A549 (cell line): ENCODE measurements around the gene SMIM7. TPM values are rescaled to one million over a fixed set of nuclear protein-coding genes. Genes with fewer than 3 reads are reported as not detected.

Experiments used
- ATAC-seq, 2 experiments: fragments of 200-7000 bp in 1 of 2; fragments of >200 bp in 1 of 2; cut with Nextera tagmentation in 1 of 2; cut with Tn5 transposase in 1 of 2; 3 replicates each; pipeline versions ENCODE4 v1.8.0 to v1.9.1; 2018 to 2020; ENCODE audit warnings: mild to moderate bottlenecking in 1 of 2, moderate library complexity in 1 of 2
- CTCF ChIA-PET: fragments of 300-600 bp; sonication (Branson Sonifier 250); formaldehyde crosslinking; extraction: SDS; loops from one replicate; lab custom pipeline; 2021; ENCODE audit warnings: antibody characterized with exemption, inconsistent platforms; lab: Yijun Ruan, JAX
- POLR2A ChIA-PET: fragments of 350-600 bp; formaldehyde crosslinking; extraction: SDS; loops from one replicate; lab custom pipeline; 2021; ENCODE audit warnings: antibody characterized with exemption, inconsistent platforms; lab: Yijun Ruan, JAX
- DNase-seq, 2 experiments: peaks; one replicate each; pipeline versions ENCODE4 v3.0.0 to v3.0.0-alpha.2; 2011 to 2016; ENCODE audit warnings: low read depth in 1 of 2, low spot score in 1 of 2
- FAIRE-seq: peaks from 2 replicates; lab custom pipeline; 2011; peaks lifted over from hg19 to GRCh38; lab: Jason Lieb, UNC
- H3K27ac ChIP-seq, 2 experiments: fragments of >200 bp; sonication (Bioruptor Twin); formaldehyde crosslinking; 3 replicates each; pipeline ENCODE4 v1.5.1; 2016 to 2017
- H3K4me1 ChIP-seq: fragments of >200 bp; sonication (Bioruptor Twin); formaldehyde crosslinking; 3 replicates; pipeline ENCODE4 v1.6.1; 2016
- H3K4me2 ChIP-seq: fragments of >200 bp; sonication (Bioruptor Twin); formaldehyde crosslinking; 3 replicates; pipeline ENCODE4 v1.6.1; 2016
- H3K4me3 ChIP-seq: fragments of >200 bp; sonication (Bioruptor Twin); formaldehyde crosslinking; 3 replicates; pipeline ENCODE4 v1.5.1; 2016
- H3K9me3 ChIP-seq: fragments of >200 bp; sonication (Bioruptor Twin); formaldehyde crosslinking; 3 replicates; pipeline ENCODE4 v1.6.1; 2016
- BHLHE40 ChIP-seq: IDR thresholded peaks from 2 replicates; pipeline ENCODE4 v1.6.1; 2012; ENCODE audit warnings: low read depth, low read length, inconsistent platforms
- CEBPB ChIP-seq, 2 experiments: fragments of >200 bp in 1 of 2; sonication (Bioruptor Twin) in 1 of 2; formaldehyde crosslinking in 1 of 2; IDR thresholded peaks; 2 replicates each; pipeline ENCODE4 v1.6.1; 2012 to 2016
- CHD4 ChIP-seq: fragments of 200-600 bp; sonication (generic); IDR thresholded peaks from 2 replicates; pipeline ENCODE4 v1.6.1; 2016; ENCODE audit warnings: antibody characterized with exemption, mild to moderate bottlenecking, borderline replicate concordance
- EHMT2 ChIP-seq: fragments of 200-600 bp; sonication (generic); IDR thresholded peaks from 2 replicates; pipeline ENCODE4 v1.6.1; 2016; ENCODE audit warnings: antibody characterized with exemption, low read depth, mild to moderate bottlenecking, moderate library complexity
- EP300 ChIP-seq, 2 experiments: fragments of >200 bp; sonication (Bioruptor Twin); formaldehyde crosslinking; IDR thresholded peaks; 2 replicates in 1 of 2; 3 replicates in 1 of 2; pipeline ENCODE4 v1.6.1; 2016 to 2017
- FOSB ChIP-seq: fragments of 250-450 bp; sonication (Bioruptor Pico); IDR thresholded peaks from 2 replicates; pipeline ENCODE4 v1.5.0; 2020; ENCODE audit warnings: mild to moderate bottlenecking, moderate library complexity
- FOSL2 ChIP-seq, 2 experiments: fragments of 450-650 bp in 1 of 2; fragments of >200 bp in 1 of 2; sonication (Bioruptor Twin) in 1 of 2; formaldehyde crosslinking; IDR thresholded peaks; 2 replicates each; pipeline versions ENCODE4 v1.5.0 to v1.6.1; 2016 to 2020; ENCODE audit warnings: mild to moderate bottlenecking in 1 of 2, moderate library complexity in 1 of 2
- FOXS1 ChIP-seq: fragments of 250-450 bp; sonication (Bioruptor Pico); IDR thresholded peaks from 2 replicates; pipeline ENCODE4 v1.5.0; 2020; ENCODE audit warnings: mild to moderate bottlenecking, moderate library complexity
- HES2 ChIP-seq: fragments of >200 bp; sonication (Bioruptor Twin); formaldehyde crosslinking; IDR thresholded peaks from 2 replicates; pipeline ENCODE4 v1.6.1; 2016
- JUN ChIP-seq, 2 experiments: fragments of >200 bp; sonication (Bioruptor Twin); formaldehyde crosslinking; IDR thresholded peaks; 2 replicates in 1 of 2; 3 replicates in 1 of 2; pipeline ENCODE4 v1.6.1; 2016 to 2017
- JUNB ChIP-seq: fragments of >200 bp; sonication (Bioruptor Twin); formaldehyde crosslinking; IDR thresholded peaks from 2 replicates; pipeline ENCODE4 v1.6.1; 2016
- KDM5A ChIP-seq: fragments of 200-600 bp; sonication (generic); IDR thresholded peaks from 2 replicates; pipeline ENCODE4 v1.6.1; 2016; ENCODE audit warnings: antibody characterized with exemption, mild to moderate bottlenecking
- MAFK ChIP-seq: fragments of 450-650 bp; IDR thresholded peaks from 2 replicates; pipeline ENCODE4 v1.6.1; 2014; ENCODE audit not compliant: partially characterized antibody
- PHF8 ChIP-seq: fragments of 200-600 bp; sonication (generic); IDR thresholded peaks from 2 replicates; pipeline ENCODE4 v1.6.1; 2016; ENCODE audit warnings: low read depth, mild to moderate bottlenecking, antibody characterized with exemption, moderate library complexity, borderline replicate concordance
- POLR2A ChIP-seq: IDR thresholded peaks from 2 replicates; pipeline ENCODE4 v1.6.1; 2012; ENCODE audit warnings: mild to moderate bottlenecking, low read length
- RARB ChIP-seq: fragments of 250-450 bp; sonication (Bioruptor Pico); IDR thresholded peaks from 2 replicates; pipeline ENCODE4 v1.8.0; 2021; ENCODE audit warnings: mild to moderate bottlenecking, moderate library complexity
- REST ChIP-seq: fragments of 200-600 bp; sonication (generic); IDR thresholded peaks from 2 replicates; pipeline ENCODE4 v1.6.1; 2016; ENCODE audit warnings: antibody characterized with exemption, mild to moderate bottlenecking, moderate library complexity
- RNF2 ChIP-seq: fragments of 200-600 bp; sonication (generic); IDR thresholded peaks from 2 replicates; pipeline ENCODE4 v1.6.1; 2016; ENCODE audit warnings: low read depth, mild to moderate bottlenecking, antibody characterized with exemption, moderate library complexity, borderline replicate concordance
- TP53 ChIP-seq: fragments of 250-450 bp; sonication (Bioruptor Pico); IDR thresholded peaks from 2 replicates; pipeline ENCODE4 v1.5.0; 2021; ENCODE audit warnings: mild to moderate bottlenecking, moderate library complexity
- ZC3H11A ChIP-seq: fragments of 450-650 bp; IDR thresholded peaks from 2 replicates; pipeline ENCODE4 v1.6.1; 2014; ENCODE audit warnings: antibody characterized with exemption, mild to moderate bottlenecking
- ZNF302 ChIP-seq: fragments of 250-450 bp; sonication (Bioruptor Pico); IDR thresholded peaks from 2 replicates; pipeline ENCODE4 v1.9.0; 2021; ENCODE audit warnings: inconsistent platforms, mild to moderate bottlenecking, moderate library complexity
- WGBS: methylation state at CpG from one replicate; pipeline ENCODE4 v1.1.6; 2017; ENCODE audit errors: missing lambda C conversion rate; 5-methylcytosine and 5-hydroxymethylcytosine counted together
- polyA plus RNA-seq, 4 experiments: library from polyadenylated mRNA; depleted of rRNA in 3 of 4; stranded (reverse); fragments of >200 nt; fragmentation: RNase III in 1 of 4; extraction: RNeasy Plus Mini Kit Qiagen cat#74134 plus additional on column Dnase treatment in 1 of 4; gene quantifications; 2 replicates in 3 of 4; 3 replicates in 1 of 4; pipeline ENCODE4 v1.2.3, GENCODE V29; 2011 to 2017

SMIM7 gene
- polyA plus RNA-seq, 2 of the 4 experiments (the other 2 are of a cell fraction) = 74.7 to 98.8 TPM

- 69% methylated on average over 9 of the region's 9 CpGs for WGBS
- H3K4me1 ChIP-seq = 0 out of 3 replicates have a peak, but pooled peaks cover 5% of the 10 kb centered on the region
- CTCF ChIA-PET = no interaction called here
Measured at GRCh38 chr19:16678498-16678897, 18.6 kb upstream of the SMIM7 start.

GRCh38 chr19:16677055-16677454 is 17.1 kb upstream of the SMIM7 start:
- DNase-seq = no peak
- FAIRE-seq = no peak
- Histone ChIP-seq H3K9me3 (no peaks in the 10 kb centered on the region; the same call in 2 of the 3 replicates), H3K27ac (no peak overlapping the region), H3K4me1 (0 out of 3 replicates have a peak, but pooled peaks cover 5% of the 10 kb centered on the region), H3K4me3 (no peak overlapping the region), H3K4me2 (no peak overlapping the region)
- ATAC-seq = no peak
- ChIA-PET POLR2A (interaction anchor here (1.2 kb wide), 1 partner anchor 17 kb away, joined by 3 read pairs; no protein-coding TSS in a partner anchor), CTCF (interaction anchor here (1.2 kb wide), 1 partner anchor 38 kb away, joined by 3 read pairs; no protein-coding TSS in a partner anchor)
- TF ChIP-seq HES2 (no peak), CEBPB (IDR thresholded peaks at IDR 0.05) (no peak), FOXS1 (CRISPR knock-in tag) (no peak), BHLHE40 (no peak), PHF8 (no peak), KDM5A (no peak), ZNF302 (CRISPR knock-in tag) (no peak), RARB (CRISPR knock-in tag) (no peak), FOSL2 (IDR thresholded peaks at IDR 0.05) (no peak), FOSL2 (CRISPR knock-in tag; IDR thresholded peaks at IDR 0.05) (no peak)

More at GRCh38 chr19:16678498-16678897, 18.6 kb upstream of the SMIM7 start:
- no peak for FAIRE-seq
- POLR2A ChIA-PET = interaction anchor here (0.6 kb wide), 1 partner anchor 26 kb away, joined by 3 read pairs; no protein-coding TSS in a partner anchor
- Histone ChIP-seq H3K4me2 (no peak overlapping the region), H3K4me3 (no peak overlapping the region), H3K27ac (no peak overlapping the region), H3K9me3 (no peaks in the 10 kb centered on the region; the same call in 2 of the 3 replicates)
- TF ChIP-seq JUN (IDR thresholded peaks at IDR 0.05) (no peak), FOSB (CRISPR knock-in tag) (no peak), EP300 (IDR thresholded peaks at IDR 0.05) (no peak), TP53 (CRISPR knock-in tag) (no peak), JUNB (no peak), RNF2 (no peak), REST (no peak), POLR2A (no peak), MAFK (no peak), CHD4 (no peak), ZC3H11A (no peak), EHMT2 (no peak)
- ATAC-seq = no peak
- DNase-seq = no peak
